GM13977 (cell line): Measurements from ENCODE around the gene ENTPD6.
"Not testable (repeated sequence)": the region's sequence is repeated elsewhere in the genome, so short reads cannot be mapped to it uniquely, and the experiment has no call there.

ENCODE experiments used
- DNase-seq: peaks from one replicate; pipeline ENCODE4 v3.0.0; 2012; ENCODE audit warnings: low spot score
- CTCF ChIP-seq: IDR thresholded peaks from 2 replicates; pipeline ENCODE4 v1.5.1; 2012; ENCODE audit warnings: mild to moderate bottlenecking, control low read depth; ENCODE audit not compliant: insufficient read depth; ENCODE audit errors: extremely low read depth, missing control alignments
- in situ Hi-C: fragments of 300-500 bp; cut with MboI; formaldehyde crosslinking; loops from one replicate; pipeline ENCODE4 v1.12.0; 2022; ENCODE audit warnings: low sequenced_read_pairs, low pct_unique_long_range_greater_than_20kb, mixed read lengths, inconsistent platforms; ENCODE audit not compliant: unreplicated experiment

The ENTPD6 gene

DNA sequence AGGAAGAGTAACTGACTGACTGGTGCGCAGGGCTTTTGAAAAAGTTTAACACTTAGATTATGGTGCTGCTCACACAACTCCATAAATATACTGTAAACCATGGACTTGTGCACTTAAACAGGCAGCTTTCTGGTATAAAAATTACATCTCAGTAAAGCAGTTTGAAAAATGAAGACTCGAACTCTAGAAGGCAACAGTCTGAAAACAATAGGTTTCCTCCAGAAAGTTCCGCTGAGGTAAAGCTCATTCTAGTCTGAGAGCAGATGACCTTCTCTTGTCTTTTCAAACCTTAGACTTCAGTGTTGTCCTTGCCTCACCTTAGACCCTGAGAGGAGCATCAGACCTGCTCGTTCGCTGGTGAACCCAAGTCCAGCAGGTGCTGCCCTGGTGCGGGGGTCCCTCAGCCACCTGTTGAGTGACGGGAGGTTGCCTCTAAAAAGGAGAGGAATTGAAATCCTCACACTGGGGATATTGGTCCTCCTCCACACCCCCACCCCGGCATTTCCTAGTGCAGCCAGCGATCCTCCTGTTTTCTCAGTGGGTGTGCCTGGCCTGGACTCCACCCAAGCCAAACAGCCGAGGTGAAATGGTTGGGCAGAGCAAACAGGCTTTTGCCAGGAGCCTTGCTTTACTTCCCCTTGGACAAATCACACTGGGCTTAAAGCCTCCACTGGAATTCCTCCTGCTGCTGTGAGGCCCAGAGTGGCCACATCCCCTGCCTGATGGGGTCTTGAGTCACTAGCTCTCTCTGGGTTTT lies 37.7 kb downstream of the ENTPD6 start:
- in situ Hi-C loops: no loop called here
- no peak for DNase-seq
- TF ChIP-seq CTCF: no peak

DNA sequence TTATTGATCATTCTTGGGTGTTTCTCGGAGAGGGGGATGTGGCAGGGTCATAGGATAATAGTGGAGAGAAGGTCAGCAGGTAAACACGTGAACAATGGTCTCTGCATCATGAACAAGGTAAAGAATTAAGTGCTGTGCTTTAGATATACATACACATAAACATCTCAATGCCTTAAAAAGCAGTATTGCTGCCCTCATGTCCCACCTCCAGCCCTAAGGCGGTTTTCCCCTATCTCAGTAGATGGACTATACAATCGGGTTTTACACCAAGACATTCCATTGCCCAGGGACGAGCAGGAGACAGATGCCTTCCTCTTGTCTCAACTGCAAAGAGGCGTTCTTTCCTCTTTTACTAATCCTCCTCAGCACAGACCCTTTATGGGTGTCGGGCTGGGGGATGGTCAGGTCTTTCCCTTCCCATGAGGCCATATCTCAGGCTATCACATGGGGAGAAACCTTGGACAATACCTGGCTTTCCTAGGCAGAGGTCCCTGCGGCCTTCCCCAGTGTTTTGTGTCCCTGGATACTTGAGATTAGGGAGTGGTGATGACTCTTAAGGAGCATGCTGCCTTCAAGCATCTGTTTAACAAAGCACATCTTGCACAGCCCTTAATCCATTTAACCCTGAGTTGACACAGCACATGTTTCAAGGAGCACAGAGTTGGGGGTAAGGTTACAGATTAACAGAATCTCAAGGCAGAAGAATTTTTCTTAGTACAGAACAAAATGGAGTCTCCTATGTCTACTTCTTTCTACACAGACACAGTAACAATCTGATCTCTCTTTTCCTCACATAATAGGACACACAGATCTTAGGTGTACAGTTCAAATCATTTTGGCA lies 38.7 kb downstream of the ENTPD6 start:
- in situ Hi-C loops, DNase-seq: not testable (repeated sequence)

- DNase-seq: no peak
- no peak for TF ChIP-seq CTCF
- in situ Hi-C loops: no loop called here
Measured at GRCh38 chr20:25236450-25237304, 41.2 kb downstream of the ENTPD6 start.

DNA sequence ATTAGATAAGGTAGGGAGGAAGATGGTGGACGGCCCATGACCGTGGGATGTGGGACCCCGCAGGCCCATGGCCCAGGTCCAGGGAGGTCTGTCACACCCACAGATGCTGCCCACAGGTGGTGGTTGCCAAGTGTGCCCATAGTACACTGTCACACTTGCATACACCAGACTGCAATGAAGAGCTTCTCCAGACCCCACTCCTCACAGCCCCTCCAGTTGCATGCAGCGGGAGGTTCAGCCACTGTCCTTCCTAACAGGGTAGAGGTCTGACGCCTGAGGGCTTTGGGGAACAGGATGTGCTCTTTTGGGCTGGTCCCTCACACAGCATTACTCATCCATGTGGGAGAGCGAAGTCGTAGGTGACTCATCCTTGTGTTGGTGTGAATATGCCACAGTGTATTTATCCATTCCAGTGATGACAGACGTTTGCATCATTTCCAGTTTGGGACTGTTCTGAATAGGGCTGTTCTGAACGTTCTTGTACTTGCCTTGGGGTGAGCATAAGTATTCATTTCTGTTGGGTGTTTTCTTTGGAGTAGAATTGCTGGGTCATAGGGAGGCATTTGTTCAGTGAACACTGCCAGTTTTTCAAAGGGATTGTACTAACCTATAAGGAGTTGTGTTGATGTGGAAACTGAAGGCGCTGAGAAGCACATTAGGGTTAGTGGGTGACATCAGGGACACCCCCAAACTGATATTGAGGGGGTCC lies 42.3 kb downstream of the ENTPD6 start:
- in situ Hi-C loops: no loop called here
- no peak for TF ChIP-seq CTCF
- DNase-seq: no peak

DNA sequence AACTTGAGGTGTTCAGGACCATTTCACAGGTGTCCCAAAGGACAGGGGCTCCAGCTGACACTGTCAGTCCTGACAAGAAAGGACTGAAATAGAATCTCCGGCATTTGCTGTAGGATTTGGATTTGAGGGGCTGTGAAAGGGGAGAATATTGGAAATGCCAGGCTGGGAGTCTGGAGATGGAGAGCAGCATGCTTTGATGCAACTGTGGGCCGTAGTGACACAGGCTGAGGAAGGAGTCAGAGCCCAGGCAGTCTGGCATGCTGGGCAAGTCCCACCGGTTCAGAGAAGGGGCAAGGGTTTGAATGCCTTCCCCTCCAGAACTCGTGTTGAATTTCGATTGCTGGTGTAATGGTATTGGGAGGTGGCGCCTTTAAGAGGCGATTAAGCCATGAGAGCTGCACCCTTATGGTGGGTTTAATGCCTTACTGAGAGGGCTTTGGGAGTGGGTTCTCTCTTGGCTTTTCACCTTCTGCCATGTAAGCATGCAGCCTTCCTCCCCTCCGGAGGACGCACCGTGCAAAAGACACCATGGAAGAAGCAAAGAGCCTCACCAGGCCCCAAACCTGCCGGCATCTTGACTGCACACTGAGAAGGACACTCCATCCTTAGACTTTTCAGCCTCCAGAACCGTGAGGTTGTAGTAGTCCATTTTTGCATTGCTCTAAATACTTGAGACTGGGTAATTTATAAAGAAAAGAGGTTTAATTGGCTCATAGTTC lies 43.0 kb downstream of the ENTPD6 start:
- in situ Hi-C loops: no loop called here
- no peak for DNase-seq
- no peak for TF ChIP-seq CTCF
